ENCODE measurements around the gene CLASP1. TPM values are rescaled to one million over a fixed set of nuclear protein-coding genes. Genes with fewer than 3 reads are reported as not detected.

Gene CLASP1
- polyA plus RNA-seq, 1 donor (not counting 4 experiments of a cell fraction or from before 2014, with no cell fraction given) = 16.7 TPM

DNA sequence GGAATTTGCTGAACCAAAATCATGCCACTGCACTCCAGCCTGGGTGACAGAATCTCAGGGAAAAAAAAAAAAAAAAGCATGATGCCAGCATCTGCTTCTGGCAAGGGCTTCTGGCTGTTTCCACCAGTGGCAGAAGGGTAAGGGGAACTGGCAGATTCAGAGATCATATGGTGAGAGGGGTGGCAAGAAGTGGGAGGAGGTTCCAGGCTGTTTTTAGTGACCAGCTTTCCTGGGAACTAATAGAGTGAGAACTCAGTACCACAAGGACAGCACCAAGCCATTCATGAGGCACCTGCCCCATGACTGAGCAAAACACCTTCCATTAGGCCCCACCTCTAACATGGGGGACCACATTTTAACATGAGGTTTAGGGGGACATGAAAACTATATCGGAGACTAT lies 18.4 kb upstream of the CLASP1 start:
- dilution Hi-C loops (cut with MboI; ENCODE audit: extremely low pct_ligation_motif_present, low sequenced_read_pairs) = no loop called here
- TF ChIP-seq EZH2 (IDR thresholded peaks at IDR 0.05; ENCODE audit: low read length) = no peak
- TF ChIP-seq, protein P1, sequence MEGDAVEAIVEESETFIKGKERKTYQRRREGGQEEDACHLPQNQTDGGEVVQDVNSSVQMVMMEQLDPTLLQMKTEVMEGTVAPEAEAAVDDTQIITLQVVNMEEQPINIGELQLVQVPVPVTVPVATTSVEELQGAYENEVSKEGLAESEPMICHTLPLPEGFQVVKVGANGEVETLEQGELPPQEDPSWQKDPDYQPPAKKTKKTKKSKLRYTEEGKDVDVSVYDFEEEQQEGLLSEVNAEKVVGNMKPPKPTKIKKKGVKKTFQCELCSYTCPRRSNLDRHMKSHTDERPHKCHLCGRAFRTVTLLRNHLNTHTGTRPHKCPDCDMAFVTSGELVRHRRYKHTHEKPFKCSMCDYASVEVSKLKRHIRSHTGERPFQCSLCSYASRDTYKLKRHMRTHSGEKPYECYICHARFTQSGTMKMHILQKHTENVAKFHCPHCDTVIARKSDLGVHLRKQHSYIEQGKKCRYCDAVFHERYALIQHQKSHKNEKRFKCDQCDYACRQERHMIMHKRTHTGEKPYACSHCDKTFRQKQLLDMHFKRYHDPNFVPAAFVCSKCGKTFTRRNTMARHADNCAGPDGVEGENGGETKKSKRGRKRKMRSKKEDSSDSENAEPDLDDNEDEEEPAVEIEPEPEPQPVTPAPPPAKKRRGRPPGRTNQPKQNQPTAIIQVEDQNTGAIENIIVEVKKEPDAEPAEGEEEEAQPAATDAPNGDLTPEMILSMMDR (optimal IDR thresholded peaks at IDR 0.05 in 1 of 3, IDR thresholded peaks at IDR 0.05 in 1 of 3, conservative IDR thresholded peaks at IDR 0.05 in 1 of 3; ENCODE audit: extremely low read depth in 1 of 3, insufficient read depth in 2 of 3, low read length in 3 of 3) = no peak
- Histone ChIP-seq H3K9me3 (ENCODE audit: control insufficient read depth, low read depth, low read length) (no peaks in the 10 kb centered on the region), H4K20me1 (ENCODE audit: control insufficient read depth, extremely low read depth, insufficient read depth, low read length) (no peaks in the 10 kb centered on the region), H3K9ac (ENCODE audit: control insufficient read depth, extremely low read depth, insufficient read depth, low read length) (no peak overlapping the region), H3K27me3 (ENCODE audit: control insufficient read depth, extremely low read depth, insufficient read depth, low read length) (no peaks in the 10 kb centered on the region), H3K79me2 (ENCODE audit: control insufficient read depth, insufficient read depth, low read length) (no peaks in the 10 kb centered on the region), H3K27ac (ENCODE audit: control insufficient read depth, insufficient read depth, low read length) (no peak overlapping the region), H3K4me1 (ENCODE audit: control insufficient read depth, extremely low read depth, insufficient read depth, low read length) (peaks cover 31% of the 10 kb centered on the region), H2AFZ (ENCODE audit: control insufficient read depth, low read length) (no peak overlapping the region), H3K9me1 (ENCODE audit: control insufficient read depth, extremely low read depth, insufficient read depth, low read length) (no peaks in the 10 kb centered on the region), H3K4me3 (ENCODE audit: control insufficient read depth in 2 of 3, extremely low read depth in 1 of 3, insufficient read depth in 2 of 3, low read depth in 1 of 3, low read length in 3 of 3) (no peak overlapping the region), H3K36me3 (ENCODE audit: control insufficient read depth in 2 of 2, extremely low read depth in 1 of 2, insufficient read depth in 2 of 2, low read length in 2 of 2) (no peaks in the 10 kb centered on the region), H3K4me2 (ENCODE audit: control insufficient read depth, extremely low read depth, insufficient read depth, low read depth, low read length) (no peak overlapping the region)
- DNase-seq (ENCODE audit: low read depth, low spot score) (no peak), FAIRE-seq (no peak)

DNA sequence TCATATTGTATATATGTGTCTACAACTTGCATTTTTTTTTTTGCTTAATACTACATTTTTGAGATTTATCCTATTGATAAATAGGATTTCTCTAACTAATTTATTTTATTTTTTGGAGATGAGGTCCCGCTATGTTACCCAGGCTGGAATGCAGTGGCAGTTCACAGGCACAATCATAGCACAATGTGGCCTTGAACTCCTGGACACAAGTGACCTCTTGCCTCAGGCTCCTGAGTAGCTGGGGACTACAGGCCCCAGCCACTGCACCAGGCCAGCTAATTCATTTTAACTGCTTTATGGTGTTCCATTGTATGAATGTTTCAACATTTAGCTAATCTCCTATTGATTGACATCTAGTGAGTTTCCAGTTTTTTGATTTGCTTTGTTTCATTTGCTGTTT lies 16.8 kb upstream of the CLASP1 start:
- no peak overlapping the region for H2AFZ ChIP-seq (ENCODE audit: control insufficient read depth, low read length)
- dilution Hi-C loops (cut with MboI; ENCODE audit: extremely low pct_ligation_motif_present, low sequenced_read_pairs) = no loop called here
- H3K27ac ChIP-seq (ENCODE audit: control insufficient read depth, insufficient read depth, low read length) = no peak overlapping the region
- no peak for TF ChIP-seq EZH2 (IDR thresholded peaks at IDR 0.05; ENCODE audit: low read length)
- TF ChIP-seq, protein P1 (optimal IDR thresholded peaks at IDR 0.05 in 1 of 3, IDR thresholded peaks at IDR 0.05 in 1 of 3, conservative IDR thresholded peaks at IDR 0.05 in 1 of 3; ENCODE audit: extremely low read depth in 1 of 3, insufficient read depth in 2 of 3, low read length in 3 of 3) = no peak
- H3K4me1 ChIP-seq (ENCODE audit: control insufficient read depth, extremely low read depth, insufficient read depth, low read length) = peaks cover 31% of the 10 kb centered on the region
- no peak overlapping the region for H3K9ac ChIP-seq (ENCODE audit: control insufficient read depth, extremely low read depth, insufficient read depth, low read length)
- FAIRE-seq (peak; percentile 20), DNase-seq (ENCODE audit: low read depth, low spot score) (no peak)
- no peaks in the 10 kb centered on the region for H4K20me1 ChIP-seq (ENCODE audit: control insufficient read depth, extremely low read depth, insufficient read depth, low read length)
- no peaks in the 10 kb centered on the region for H3K9me3 ChIP-seq (ENCODE audit: control insufficient read depth, low read depth, low read length)
- no peaks in the 10 kb centered on the region for H3K27me3 ChIP-seq (ENCODE audit: control insufficient read depth, extremely low read depth, insufficient read depth, low read length)
- H3K4me3 ChIP-seq (ENCODE audit: control insufficient read depth in 2 of 3, extremely low read depth in 1 of 3, insufficient read depth in 2 of 3, low read depth in 1 of 3, low read length in 3 of 3) = no peak overlapping the region
- H3K4me2 ChIP-seq (ENCODE audit: control insufficient read depth, extremely low read depth, insufficient read depth, low read depth, low read length) = peak overlapping the region; percentile 71
- H3K9me1 ChIP-seq (ENCODE audit: control insufficient read depth, extremely low read depth, insufficient read depth, low read length) = no peaks in the 10 kb centered on the region
- H3K36me3 ChIP-seq (ENCODE audit: control insufficient read depth in 2 of 2, extremely low read depth in 1 of 2, insufficient read depth in 2 of 2, low read length in 2 of 2) = no peaks in the 10 kb centered on the region
- H3K79me2 ChIP-seq (ENCODE audit: control insufficient read depth, insufficient read depth, low read length) = no peaks in the 10 kb centered on the region

Data from keratinocyte (primary cell).